ENCODE measurements around the gene DCLRE1C.

- TF ChIP-seq POLR2A (IDR thresholded peaks at IDR 0.05): no peak
- TF ChIP-seq, protein P1, sequence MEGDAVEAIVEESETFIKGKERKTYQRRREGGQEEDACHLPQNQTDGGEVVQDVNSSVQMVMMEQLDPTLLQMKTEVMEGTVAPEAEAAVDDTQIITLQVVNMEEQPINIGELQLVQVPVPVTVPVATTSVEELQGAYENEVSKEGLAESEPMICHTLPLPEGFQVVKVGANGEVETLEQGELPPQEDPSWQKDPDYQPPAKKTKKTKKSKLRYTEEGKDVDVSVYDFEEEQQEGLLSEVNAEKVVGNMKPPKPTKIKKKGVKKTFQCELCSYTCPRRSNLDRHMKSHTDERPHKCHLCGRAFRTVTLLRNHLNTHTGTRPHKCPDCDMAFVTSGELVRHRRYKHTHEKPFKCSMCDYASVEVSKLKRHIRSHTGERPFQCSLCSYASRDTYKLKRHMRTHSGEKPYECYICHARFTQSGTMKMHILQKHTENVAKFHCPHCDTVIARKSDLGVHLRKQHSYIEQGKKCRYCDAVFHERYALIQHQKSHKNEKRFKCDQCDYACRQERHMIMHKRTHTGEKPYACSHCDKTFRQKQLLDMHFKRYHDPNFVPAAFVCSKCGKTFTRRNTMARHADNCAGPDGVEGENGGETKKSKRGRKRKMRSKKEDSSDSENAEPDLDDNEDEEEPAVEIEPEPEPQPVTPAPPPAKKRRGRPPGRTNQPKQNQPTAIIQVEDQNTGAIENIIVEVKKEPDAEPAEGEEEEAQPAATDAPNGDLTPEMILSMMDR (IDR thresholded peaks at IDR 0.05): no peak
These were observed 23.3 kb downstream of the DCLRE1C start for GRCh38 chr10:14930610-14931009.
